SK-N-SH treated with all-trans-retinoic acid at 6 μM for 48 hours (cell line): ENCODE measurements around the gene IL17RD.

Experiments used
- ATAC-seq: fragments of 200-7000 bp; cut with Tn5 transposase; 3 replicates; pipeline ENCODE4 v1.9.1; 2020; ENCODE audit warnings: mild to moderate bottlenecking, moderate library complexity
- BACH2 ChIP-seq: fragments of 250-450 bp; sonication (Bioruptor Pico); IDR thresholded peaks from 2 replicates; pipeline ENCODE4 v1.9.0; 2021; ENCODE audit warnings: mild to moderate bottlenecking, borderline replicate concordance
- ESRRG ChIP-seq: fragments of 250-450 bp; sonication (Bioruptor Pico); IDR thresholded peaks from 2 replicates; pipeline ENCODE4 v1.6.1; 2021; ENCODE audit warnings: mild to moderate bottlenecking
- ISL1 ChIP-seq: fragments of 250-450 bp; sonication (Bioruptor Pico); IDR thresholded peaks from 2 replicates; pipeline ENCODE4 v2.1.2; 2022; ENCODE audit warnings: mild to moderate bottlenecking, moderate library complexity
- OSR1 ChIP-seq: fragments of 250-450 bp; sonication (Bioruptor Pico); IDR thresholded peaks from 2 replicates; pipeline ENCODE4 v1.8.0; 2022; ENCODE audit warnings: moderate library complexity, mild to moderate bottlenecking, inconsistent platforms
- PPARA ChIP-seq: fragments of 250-450 bp; sonication (Bioruptor Pico); IDR thresholded peaks from 2 replicates; pipeline ENCODE4 v1.5.0; 2020; ENCODE audit warnings: mild to moderate bottlenecking, borderline replicate concordance
- RARB ChIP-seq: fragments of 250-450 bp; sonication (Bioruptor Pico); IDR thresholded peaks from 2 replicates; pipeline ENCODE4 v1.8.0; 2021; ENCODE audit warnings: mild to moderate bottlenecking, moderate library complexity
- SNAI2 ChIP-seq: fragments of 250-450 bp; sonication (Bioruptor Pico); IDR thresholded peaks from 2 replicates; pipeline ENCODE4 v1.5.0; 2020; ENCODE audit warnings: mild to moderate bottlenecking, moderate library complexity
- TCF4 ChIP-seq: fragments of 250-450 bp; sonication (Bioruptor Pico); IDR thresholded peaks from 2 replicates; pipeline ENCODE4 v1.8.0; 2021; ENCODE audit warnings: mild to moderate bottlenecking, moderate library complexity, borderline replicate concordance
- ZC3H10 ChIP-seq: fragments of 250-450 bp; sonication (Bioruptor Pico); IDR thresholded peaks from 2 replicates; pipeline ENCODE4 v1.5.1; 2021; ENCODE audit warnings: mild to moderate bottlenecking, moderate library complexity
- ZFP30 ChIP-seq: fragments of 450-650 bp; formaldehyde crosslinking; IDR thresholded peaks from 2 replicates; pipeline ENCODE4 v1.5.0; 2022; ENCODE audit warnings: mild to moderate bottlenecking, moderate library complexity
- ZNF565 ChIP-seq: fragments of 450-650 bp; formaldehyde crosslinking; conservative IDR thresholded peaks from 2 replicates; pipeline ENCODE4 v1.5.0; 2020; ENCODE audit warnings: low read depth, mild to moderate bottlenecking, moderate library complexity
- ZNF8 ChIP-seq: fragments of 450-650 bp; formaldehyde crosslinking; IDR thresholded peaks from 2 replicates; pipeline ENCODE4 v1.5.0; 2020; ENCODE audit warnings: mild to moderate bottlenecking, moderate library complexity
- TF ChIP-seq, protein P1 (sequence below): fragments of 250-450 bp; sonication (Bioruptor Pico); IDR thresholded peaks from 2 replicates; pipeline ENCODE4 v1.5.1; 2021; ENCODE audit warnings: mild to moderate bottlenecking, moderate library complexity
- TF ChIP-seq, protein P2 (sequence below): fragments of 250-450 bp; sonication (Bioruptor Pico); IDR thresholded peaks from 2 replicates; pipeline ENCODE4 v1.8.0; 2020; ENCODE audit warnings: mild to moderate bottlenecking, moderate library complexity, borderline replicate concordance
- TF ChIP-seq, protein P3 (sequence below): fragments of 250-450 bp; sonication (Bioruptor Pico); IDR thresholded peaks from 2 replicates; pipeline ENCODE4 v1.8.0; 2021; ENCODE audit warnings: low read depth, mild to moderate bottlenecking, moderate library complexity, borderline replicate concordance
- TF ChIP-seq, protein P4 (sequence below): fragments of 250-450 bp; sonication (Bioruptor Pico); IDR thresholded peaks from 2 replicates; pipeline ENCODE4 v1.5.0; 2020; ENCODE audit warnings: mild to moderate bottlenecking, moderate library complexity
- TF ChIP-seq, protein P5 (sequence below): fragments of 250-450 bp; sonication (Bioruptor Pico); IDR thresholded peaks from 2 replicates; pipeline ENCODE4 v1.5.1; 2020; ENCODE audit warnings: low read depth, mild to moderate bottlenecking, moderate library complexity

Gene IL17RD

DNA sequence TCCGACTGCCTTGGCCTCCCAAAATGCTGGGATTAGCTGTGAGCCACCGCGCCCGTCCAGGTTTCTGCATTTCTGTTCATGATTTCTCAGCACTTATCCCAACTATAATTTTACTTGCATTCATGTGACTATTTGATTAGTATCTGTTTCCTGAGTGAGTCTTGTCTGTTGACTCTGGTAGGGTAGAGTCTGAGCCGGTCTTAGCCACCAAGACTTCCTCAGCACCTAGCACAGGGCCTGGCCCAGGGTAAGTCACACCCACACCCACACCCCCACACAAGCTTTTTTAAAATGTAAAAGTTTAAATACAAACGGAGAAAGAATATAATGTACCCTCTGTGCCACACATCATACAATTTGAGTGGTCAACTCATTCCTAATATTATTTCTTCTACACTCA, 107.8 kb downstream of the IL17RD start:
- TF ChIP-seq ZNF565 (CRISPR knock-in tag) (no peak), RARB (CRISPR knock-in tag) (no peak), SNAI2 (no peak), ISL1 (CRISPR knock-in tag) (no peak), ZC3H10 (no peak), ZNF8 (CRISPR knock-in tag) (no peak)
- TF ChIP-seq, protein P1, sequence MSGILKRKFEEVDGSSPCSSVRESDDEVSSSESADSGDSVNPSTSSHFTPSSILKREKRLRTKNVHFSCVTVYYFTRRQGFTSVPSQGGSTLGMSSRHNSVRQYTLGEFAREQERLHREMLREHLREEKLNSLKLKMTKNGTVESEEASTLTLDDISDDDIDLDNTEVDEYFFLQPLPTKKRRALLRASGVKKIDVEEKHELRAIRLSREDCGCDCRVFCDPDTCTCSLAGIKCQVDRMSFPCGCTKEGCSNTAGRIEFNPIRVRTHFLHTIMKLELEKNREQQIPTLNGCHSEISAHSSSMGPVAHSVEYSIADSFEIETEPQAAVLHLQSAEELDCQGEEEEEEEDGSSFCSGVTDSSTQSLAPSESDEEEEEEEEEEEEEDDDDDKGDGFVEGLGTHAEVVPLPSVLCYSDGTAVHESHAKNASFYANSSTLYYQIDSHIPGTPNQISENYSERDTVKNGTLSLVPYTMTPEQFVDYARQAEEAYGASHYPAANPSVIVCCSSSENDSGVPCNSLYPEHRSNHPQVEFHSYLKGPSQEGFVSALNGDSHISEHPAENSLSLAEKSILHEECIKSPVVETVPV (CRISPR knock-in tag) = no peak
- ATAC-seq = no peak

DNA sequence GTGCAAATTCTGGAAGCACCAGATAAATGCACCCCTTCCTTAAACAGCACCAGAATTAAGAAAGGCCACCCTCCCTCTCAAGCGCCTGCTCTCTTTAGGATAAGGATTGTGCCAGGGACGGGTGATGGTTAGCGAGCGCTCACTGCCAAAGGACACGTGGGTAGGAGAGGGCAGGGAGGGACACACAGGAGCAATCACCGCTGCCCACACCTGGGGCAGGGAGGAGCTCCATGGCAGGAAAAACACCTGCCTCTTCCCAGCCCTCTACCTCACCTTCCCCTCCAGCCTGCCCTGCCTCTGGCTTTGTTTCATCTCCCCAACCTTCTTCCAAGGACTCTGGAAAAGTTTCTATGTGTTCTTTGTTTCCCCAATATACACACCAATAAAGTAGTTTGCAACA, 112.0 kb downstream of the IL17RD start:
- TF ChIP-seq ZC3H10 (no peak), SNAI2 (no peak), TCF4 (no peak), ZFP30 (CRISPR knock-in tag) (no peak), BACH2 (CRISPR knock-in tag) (no peak), ESRRG (CRISPR knock-in tag) (no peak), OSR1 (CRISPR knock-in tag) (no peak), ZNF8 (CRISPR knock-in tag) (no peak), PPARA (no peak), ZNF565 (CRISPR knock-in tag) (no peak)
- TF ChIP-seq, protein P2, sequence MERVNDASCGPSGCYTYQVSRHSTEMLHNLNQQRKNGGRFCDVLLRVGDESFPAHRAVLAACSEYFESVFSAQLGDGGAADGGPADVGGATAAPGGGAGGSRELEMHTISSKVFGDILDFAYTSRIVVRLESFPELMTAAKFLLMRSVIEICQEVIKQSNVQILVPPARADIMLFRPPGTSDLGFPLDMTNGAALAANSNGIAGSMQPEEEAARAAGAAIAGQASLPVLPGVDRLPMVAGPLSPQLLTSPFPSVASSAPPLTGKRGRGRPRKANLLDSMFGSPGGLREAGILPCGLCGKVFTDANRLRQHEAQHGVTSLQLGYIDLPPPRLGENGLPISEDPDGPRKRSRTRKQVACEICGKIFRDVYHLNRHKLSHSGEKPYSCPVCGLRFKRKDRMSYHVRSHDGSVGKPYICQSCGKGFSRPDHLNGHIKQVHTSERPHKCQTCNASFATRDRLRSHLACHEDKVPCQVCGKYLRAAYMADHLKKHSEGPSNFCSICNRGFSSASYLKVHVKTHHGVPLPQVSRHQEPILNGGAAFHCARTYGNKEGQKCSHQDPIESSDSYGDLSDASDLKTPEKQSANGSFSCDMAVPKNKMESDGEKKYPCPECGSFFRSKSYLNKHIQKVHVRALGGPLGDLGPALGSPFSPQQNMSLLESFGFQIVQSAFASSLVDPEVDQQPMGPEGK = no peak
- TF ChIP-seq, protein P3, sequence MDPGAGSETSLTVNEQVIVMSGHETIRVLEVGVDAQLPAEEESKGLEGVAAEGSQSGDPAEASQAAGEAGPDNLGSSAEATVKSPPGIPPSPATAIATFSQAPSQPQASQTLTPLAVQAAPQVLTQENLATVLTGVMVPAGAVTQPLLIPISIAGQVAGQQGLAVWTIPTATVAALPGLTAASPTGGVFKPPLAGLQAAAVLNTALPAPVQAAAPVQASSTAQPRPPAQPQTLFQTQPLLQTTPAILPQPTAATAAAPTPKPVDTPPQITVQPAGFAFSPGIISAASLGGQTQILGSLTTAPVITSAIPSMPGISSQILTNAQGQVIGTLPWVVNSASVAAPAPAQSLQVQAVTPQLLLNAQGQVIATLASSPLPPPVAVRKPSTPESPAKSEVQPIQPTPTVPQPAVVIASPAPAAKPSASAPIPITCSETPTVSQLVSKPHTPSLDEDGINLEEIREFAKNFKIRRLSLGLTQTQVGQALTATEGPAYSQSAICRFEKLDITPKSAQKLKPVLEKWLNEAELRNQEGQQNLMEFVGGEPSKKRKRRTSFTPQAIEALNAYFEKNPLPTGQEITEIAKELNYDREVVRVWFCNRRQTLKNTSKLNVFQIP (CRISPR knock-in tag) = no peak
- TF ChIP-seq, protein P4, sequence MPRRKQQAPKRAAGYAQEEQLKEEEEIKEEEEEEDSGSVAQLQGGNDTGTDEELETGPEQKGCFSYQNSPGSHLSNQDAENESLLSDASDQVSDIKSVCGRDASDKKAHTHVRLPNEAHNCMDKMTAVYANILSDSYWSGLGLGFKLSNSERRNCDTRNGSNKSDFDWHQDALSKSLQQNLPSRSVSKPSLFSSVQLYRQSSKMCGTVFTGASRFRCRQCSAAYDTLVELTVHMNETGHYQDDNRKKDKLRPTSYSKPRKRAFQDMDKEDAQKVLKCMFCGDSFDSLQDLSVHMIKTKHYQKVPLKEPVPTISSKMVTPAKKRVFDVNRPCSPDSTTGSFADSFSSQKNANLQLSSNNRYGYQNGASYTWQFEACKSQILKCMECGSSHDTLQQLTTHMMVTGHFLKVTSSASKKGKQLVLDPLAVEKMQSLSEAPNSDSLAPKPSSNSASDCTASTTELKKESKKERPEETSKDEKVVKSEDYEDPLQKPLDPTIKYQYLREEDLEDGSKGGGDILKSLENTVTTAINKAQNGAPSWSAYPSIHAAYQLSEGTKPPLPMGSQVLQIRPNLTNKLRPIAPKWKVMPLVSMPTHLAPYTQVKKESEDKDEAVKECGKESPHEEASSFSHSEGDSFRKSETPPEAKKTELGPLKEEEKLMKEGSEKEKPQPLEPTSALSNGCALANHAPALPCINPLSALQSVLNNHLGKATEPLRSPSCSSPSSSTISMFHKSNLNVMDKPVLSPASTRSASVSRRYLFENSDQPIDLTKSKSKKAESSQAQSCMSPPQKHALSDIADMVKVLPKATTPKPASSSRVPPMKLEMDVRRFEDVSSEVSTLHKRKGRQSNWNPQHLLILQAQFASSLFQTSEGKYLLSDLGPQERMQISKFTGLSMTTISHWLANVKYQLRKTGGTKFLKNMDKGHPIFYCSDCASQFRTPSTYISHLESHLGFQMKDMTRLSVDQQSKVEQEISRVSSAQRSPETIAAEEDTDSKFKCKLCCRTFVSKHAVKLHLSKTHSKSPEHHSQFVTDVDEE = no peak
- TF ChIP-seq, protein P5, sequence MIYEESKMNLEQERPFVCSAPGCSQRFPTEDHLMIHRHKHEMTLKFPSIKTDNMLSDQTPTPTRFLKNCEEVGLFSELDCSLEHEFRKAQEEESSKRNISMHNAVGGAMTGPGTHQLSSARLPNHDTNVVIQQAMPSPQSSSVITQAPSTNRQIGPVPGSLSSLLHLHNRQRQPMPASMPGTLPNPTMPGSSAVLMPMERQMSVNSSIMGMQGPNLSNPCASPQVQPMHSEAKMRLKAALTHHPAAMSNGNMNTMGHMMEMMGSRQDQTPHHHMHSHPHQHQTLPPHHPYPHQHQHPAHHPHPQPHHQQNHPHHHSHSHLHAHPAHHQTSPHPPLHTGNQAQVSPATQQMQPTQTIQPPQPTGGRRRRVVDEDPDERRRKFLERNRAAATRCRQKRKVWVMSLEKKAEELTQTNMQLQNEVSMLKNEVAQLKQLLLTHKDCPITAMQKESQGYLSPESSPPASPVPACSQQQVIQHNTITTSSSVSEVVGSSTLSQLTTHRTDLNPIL (CRISPR knock-in tag) = no peak
- TF ChIP-seq, protein P1 (CRISPR knock-in tag) = no peak
- no peak for ATAC-seq

DNA sequence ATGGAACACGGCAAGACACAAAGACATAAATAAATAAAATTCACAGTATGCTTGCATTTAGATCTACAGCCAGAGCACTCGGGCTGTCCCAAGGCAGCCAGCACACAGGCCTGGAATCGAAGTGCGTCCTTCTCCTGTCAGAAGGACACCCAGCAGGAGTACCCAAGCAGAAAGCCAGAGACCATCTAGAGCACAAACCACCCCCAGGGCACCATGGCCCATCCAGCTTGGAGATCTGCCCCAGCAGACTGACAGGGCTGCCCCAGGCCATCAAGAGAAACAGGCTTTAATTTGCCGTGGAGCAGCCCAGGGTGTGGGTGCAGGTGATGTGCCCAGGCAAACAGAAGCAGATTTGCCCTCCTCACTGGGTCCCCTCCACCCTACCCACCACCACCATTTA, 112.5 kb downstream of the IL17RD start:
- no peak for ATAC-seq
- TF ChIP-seq, protein P1 (CRISPR knock-in tag) = no peak
- no peak for TF ChIP-seq ZFP30 (CRISPR knock-in tag)
- TF ChIP-seq, protein P2 = no peak
